OCI-LY7 (cell line): ENCODE data around the gene KDM6B. TPM values are rescaled to one million over a fixed set of nuclear protein-coding genes. Genes with fewer than 3 reads are reported as not detected.

Experiments
- BruUV-seq: library from RNA; stranded (reverse); fragments of 400-500 nt; replicated peaks from 2 replicates; lab custom pipeline; 2021; lab: Mats Ljungman, UMichigan
- CTCF ChIA-PET: fragments of 300-600 bp; sonication (Branson Sonifier 250); formaldehyde crosslinking; loops from one replicate; lab custom pipeline; 2022; ENCODE audit warnings: antibody characterized with exemption; ENCODE audit not compliant: unreplicated experiment; lab: Charles Lee
- POLR2A ChIA-PET: fragments of 300-600 bp; sonication (Branson Sonifier 250); formaldehyde crosslinking; loops from one replicate; lab custom pipeline; 2022; ENCODE audit warnings: antibody characterized with exemption; lab: Charles Lee
- DNase-seq: peaks from one replicate; pipeline ENCODE4 v3.0.0-alpha.2; 2015; ENCODE audit warnings: low spot score
- H2AFZ ChIP-seq: fragments of 200-600 bp; sonication (generic), shearing (Covaris generic); 2 replicates; pipeline ENCODE4 v1.6.1; 2014; ENCODE audit warnings: mild to moderate bottlenecking, antibody characterized with exemption, low read length, moderate library complexity
- H3K27ac ChIP-seq: fragments of 200-600 bp; sonication (generic); 2 replicates; pipeline ENCODE4 v1.5.1; 2014; ENCODE audit warnings: mixed run types, low read depth, mild to moderate bottlenecking, moderate library complexity, low read length, inconsistent platforms; ENCODE audit not compliant: poor library complexity, severe bottlenecking
- H3K36me3 ChIP-seq: fragments of 200-600 bp; sonication (generic); 2 replicates; pipeline ENCODE4 v1.6.1; 2014; ENCODE audit warnings: mild to moderate bottlenecking, antibody characterized with exemption, low read length, moderate library complexity, mixed read lengths; ENCODE audit not compliant: insufficient read depth
- H3K4me1 ChIP-seq: fragments of 200-600 bp; sonication (generic); 2 replicates; pipeline ENCODE4 v1.5.1; 2014; ENCODE audit warnings: mild to moderate bottlenecking, low read length; ENCODE audit not compliant: insufficient read depth, poor library complexity, severe bottlenecking
- H3K4me2 ChIP-seq: fragments of 200-600 bp; sonication (generic); 2 replicates; pipeline ENCODE4 v1.6.1; 2014; ENCODE audit warnings: mild to moderate bottlenecking, low read length
- H3K4me3 ChIP-seq: fragments of 200-600 bp; sonication (generic); 2 replicates; pipeline ENCODE4 v1.5.1; 2014; ENCODE audit warnings: mild to moderate bottlenecking, low read depth, low read length; ENCODE audit not compliant: poor library complexity, severe bottlenecking
- H3K79me2 ChIP-seq: fragments of 200-600 bp; sonication (generic); 2 replicates; pipeline ENCODE4 v1.6.1; 2016; ENCODE audit warnings: low read depth, mild to moderate bottlenecking, low read length, moderate library complexity, mixed read lengths; ENCODE audit not compliant: insufficient read depth
- H3K9me2 ChIP-seq: fragments of 200-600 bp; sonication (generic); 2 replicates; pipeline ENCODE4 v1.6.1; 2016; ENCODE audit warnings: mild to moderate bottlenecking, low read length, mixed read lengths; ENCODE audit not compliant: insufficient read depth
- H3K9me3 ChIP-seq: fragments of 200-600 bp; sonication (generic); 2 replicates; pipeline ENCODE4 v1.6.1; 2014; ENCODE audit warnings: mild to moderate bottlenecking, mixed run types, low read length, mixed read lengths
- H4K20me1 ChIP-seq: fragments of 200-600 bp; sonication (generic); 2 replicates; pipeline ENCODE4 v1.6.1; 2014; ENCODE audit warnings: mild to moderate bottlenecking, antibody characterized with exemption, low read length, moderate library complexity, mixed read lengths; ENCODE audit not compliant: insufficient read depth
- EZH2phosphoT487 ChIP-seq: fragments of 200-600 bp; sonication (generic); IDR thresholded peaks from 2 replicates; pipeline ENCODE4 v1.6.1; 2018; ENCODE audit warnings: low read depth, borderline replicate concordance, mild to moderate bottlenecking, mixed run types, antibody characterized with exemption, low read length, moderate library complexity, mixed read lengths
- intact Hi-C: fragments of 100-400 bp; cut with micrococcal nuclease; formaldehyde crosslinking; loops from one replicate; pipeline ENCODE4 v1.10.0; 2022; ENCODE audit not compliant: unreplicated experiment
- total RNA-seq, 2 experiments: library from RNA; depleted of rRNA in 1 of 2; stranded (reverse); fragments of >200 nt in 1 of 2; shearing (Covaris generic) in 1 of 2; gene quantifications; 2 replicates each; pipeline ENCODE4 v1.2.3, GENCODE V29; 2014 to 2022
- TF ChIP-seq, protein P1 (sequence below): fragments of 200-600 bp; sonication (generic); conservative IDR thresholded peaks from 2 replicates; pipeline ENCODE4 v1.5.1; 2014; ENCODE audit warnings: mild to moderate bottlenecking, antibody characterized with exemption, low read length, moderate library complexity, mixed read lengths

The KDM6B gene
- total RNA-seq, 2 experiments from 2014 or later: 10.0 to 62.9 TPM

DNA sequence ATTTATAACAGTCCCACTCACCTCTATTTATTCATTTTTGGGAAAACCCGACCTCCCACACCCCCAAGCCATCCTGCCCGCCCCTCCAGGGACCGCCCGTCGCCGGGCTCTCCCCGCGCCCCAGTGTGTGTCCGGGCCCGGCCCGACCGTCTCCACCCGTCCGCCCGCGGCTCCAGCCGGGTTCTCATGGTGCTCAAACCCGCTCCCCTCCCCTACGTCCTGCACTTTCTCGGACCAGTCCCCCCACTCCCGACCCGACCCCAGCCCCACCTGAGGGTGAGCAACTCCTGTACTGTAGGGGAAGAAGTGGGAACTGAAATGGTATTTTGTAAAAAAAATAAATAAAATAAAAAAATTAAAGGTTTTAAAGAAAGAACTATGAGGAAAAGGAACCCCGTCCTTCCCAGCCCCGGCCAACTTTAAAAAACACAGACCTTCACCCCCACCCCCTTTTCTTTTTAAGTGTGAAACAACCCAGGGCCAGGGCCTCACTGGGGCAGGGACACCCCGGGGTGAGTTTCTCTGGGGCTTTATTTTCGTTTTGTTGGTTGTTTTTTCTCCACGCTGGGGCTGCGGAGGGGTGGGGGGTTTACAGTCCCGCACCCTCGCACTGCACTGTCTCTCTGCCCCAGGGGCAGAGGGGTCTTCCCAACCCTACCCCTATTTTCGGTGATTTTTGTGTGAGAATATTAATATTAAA lies 20.2 kb downstream of the KDM6B start:
- CTCF ChIA-PET: no interaction called here
- no peak overlapping the region for H3K4me2 ChIP-seq
- H3K4me1 ChIP-seq: peaks cover 39% of the 10 kb centered on the region
- no peaks in the 10 kb centered on the region for H3K9me3 ChIP-seq
- no peak for DNase-seq
- H3K27ac ChIP-seq: no peak overlapping the region
- intact Hi-C loops: no loop called here
- POLR2A ChIA-PET: no interaction called here
- H2AFZ ChIP-seq: no peak overlapping the region
- peaks cover 25% of the 10 kb centered on the region for H3K79me2 ChIP-seq
- H3K9me2 ChIP-seq: no peaks in the 10 kb centered on the region
- TF ChIP-seq, protein P1, sequence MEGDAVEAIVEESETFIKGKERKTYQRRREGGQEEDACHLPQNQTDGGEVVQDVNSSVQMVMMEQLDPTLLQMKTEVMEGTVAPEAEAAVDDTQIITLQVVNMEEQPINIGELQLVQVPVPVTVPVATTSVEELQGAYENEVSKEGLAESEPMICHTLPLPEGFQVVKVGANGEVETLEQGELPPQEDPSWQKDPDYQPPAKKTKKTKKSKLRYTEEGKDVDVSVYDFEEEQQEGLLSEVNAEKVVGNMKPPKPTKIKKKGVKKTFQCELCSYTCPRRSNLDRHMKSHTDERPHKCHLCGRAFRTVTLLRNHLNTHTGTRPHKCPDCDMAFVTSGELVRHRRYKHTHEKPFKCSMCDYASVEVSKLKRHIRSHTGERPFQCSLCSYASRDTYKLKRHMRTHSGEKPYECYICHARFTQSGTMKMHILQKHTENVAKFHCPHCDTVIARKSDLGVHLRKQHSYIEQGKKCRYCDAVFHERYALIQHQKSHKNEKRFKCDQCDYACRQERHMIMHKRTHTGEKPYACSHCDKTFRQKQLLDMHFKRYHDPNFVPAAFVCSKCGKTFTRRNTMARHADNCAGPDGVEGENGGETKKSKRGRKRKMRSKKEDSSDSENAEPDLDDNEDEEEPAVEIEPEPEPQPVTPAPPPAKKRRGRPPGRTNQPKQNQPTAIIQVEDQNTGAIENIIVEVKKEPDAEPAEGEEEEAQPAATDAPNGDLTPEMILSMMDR: no peak
- TF ChIP-seq EZH2phosphoT487: no peak
- no TSS peak for BruUV-seq
- H4K20me1 ChIP-seq: peaks cover 8% of the 10 kb centered on the region; the same call in 1 of the 2 replicates
- H3K36me3 ChIP-seq: peaks cover 75% of the 10 kb centered on the region
- H3K4me3 ChIP-seq: no peak overlapping the region

DNA sequence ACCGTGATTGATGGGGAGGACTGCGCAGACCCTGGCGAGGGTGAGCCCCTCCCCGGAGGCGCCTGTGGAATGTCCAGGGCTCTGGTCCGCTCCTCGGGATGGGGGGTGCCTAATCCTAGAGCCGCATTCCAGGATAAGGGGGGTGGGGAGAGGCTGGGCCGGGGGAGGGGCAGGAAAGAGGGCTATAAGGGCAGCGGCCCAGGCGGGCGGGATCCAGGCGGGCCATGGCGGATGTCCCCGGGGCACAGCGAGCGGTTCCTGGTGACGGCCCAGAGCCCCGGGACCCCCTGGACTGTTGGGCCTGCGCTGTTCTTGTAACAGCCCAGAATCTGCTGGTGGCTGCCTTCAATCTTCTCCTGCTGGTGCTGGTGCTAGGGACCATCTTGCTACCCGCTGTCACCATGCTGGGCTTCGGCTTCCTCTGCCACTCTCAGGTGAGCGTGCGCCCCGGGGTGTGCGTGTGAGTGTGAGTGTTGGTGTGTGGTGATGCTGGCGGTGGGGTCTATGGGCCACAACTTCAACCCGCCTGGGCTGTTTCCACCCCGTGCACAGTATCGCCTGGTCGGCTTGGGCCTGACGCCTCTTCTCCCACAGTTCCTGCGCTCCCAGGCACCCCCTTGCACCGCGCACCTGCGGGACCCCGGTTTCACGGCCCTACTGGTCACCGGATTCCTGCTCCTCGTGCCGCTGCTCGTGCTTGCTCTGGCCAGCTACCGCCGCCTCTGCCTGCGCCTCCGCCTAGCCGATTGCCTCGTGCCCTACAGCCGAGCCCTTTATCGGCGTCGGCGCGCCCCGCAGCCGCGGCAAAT lies 21.0 kb downstream of the KDM6B start, which contains the start of gene TMEM88:
TSS of gene TMEM88 (plus strand) at position 216 of the 809 bp plus-strand sequence. CDS start at position 225, 9 bp downstream.
- Histone ChIP-seq H3K4me2 (peak within 1 kb of the TSS; percentile 91), H3K36me3 (peaks cover 75% of the 10 kb centered on the region), H3K9me2 (no peaks in the 10 kb centered on the region), H3K4me3 (peak within 1 kb of the TSS; percentile 86), H4K20me1 (peaks cover 8% of the 10 kb centered on the region; the same call in 1 of the 2 replicates), H3K79me2 (peaks cover 33% of the 10 kb centered on the region), H3K27ac (peak within 1 kb of the TSS; percentile 86), H3K4me1 (peaks cover 47% of the 10 kb centered on the region), H3K9me3 (no peaks in the 10 kb centered on the region), H2AFZ (no peak within 1 kb of the TSS)
- no peak for DNase-seq
- ChIA-PET POLR2A (no interaction called here), CTCF (interaction anchor here (0.6 kb wide), 2 partner anchors 18 to 53 kb away, joined by 6 to 7 read pairs; no protein-coding TSS in a partner anchor)
- intact Hi-C loops: no loop called here
- BruUV-seq: no TSS peak
- no peak for TF ChIP-seq EZH2phosphoT487
- TF ChIP-seq, protein P1: no peak
